ENCODE measurements around the gene CLDN5.

CLDN5 gene

DNA sequence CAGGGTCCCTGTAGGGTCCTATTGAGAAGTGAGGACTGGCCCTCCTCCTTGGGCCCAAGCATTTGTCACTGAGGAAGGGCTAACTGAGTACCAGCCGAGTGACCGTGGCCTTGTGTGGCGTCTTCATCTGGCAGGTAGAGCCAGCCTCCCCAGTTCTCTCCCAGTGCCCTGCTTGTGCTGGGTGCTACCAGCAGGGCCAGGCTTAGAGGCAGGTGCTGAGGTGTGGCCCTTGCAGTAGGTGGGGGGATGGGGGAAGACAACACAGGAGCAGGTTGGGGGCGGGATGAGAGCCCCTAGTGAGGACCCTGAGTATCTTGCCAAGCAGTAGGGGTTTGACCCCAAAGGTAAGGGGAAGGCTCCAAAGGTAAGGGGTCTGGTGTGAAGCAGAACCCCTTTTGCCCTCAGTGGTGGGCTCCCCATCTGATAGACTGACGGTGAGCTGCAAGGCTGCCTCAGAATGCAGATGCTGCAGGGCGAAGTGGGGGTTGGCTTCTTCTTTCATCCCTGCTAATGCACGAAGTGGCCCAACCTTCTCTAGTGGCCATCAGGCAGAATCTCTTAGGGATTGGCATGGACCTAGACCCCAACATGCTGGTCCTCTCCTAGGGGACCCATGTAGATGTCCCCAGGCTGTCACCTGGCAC lies 24.9 kb downstream of the CLDN5 start:
- TF ChIP-seq, protein P1, sequence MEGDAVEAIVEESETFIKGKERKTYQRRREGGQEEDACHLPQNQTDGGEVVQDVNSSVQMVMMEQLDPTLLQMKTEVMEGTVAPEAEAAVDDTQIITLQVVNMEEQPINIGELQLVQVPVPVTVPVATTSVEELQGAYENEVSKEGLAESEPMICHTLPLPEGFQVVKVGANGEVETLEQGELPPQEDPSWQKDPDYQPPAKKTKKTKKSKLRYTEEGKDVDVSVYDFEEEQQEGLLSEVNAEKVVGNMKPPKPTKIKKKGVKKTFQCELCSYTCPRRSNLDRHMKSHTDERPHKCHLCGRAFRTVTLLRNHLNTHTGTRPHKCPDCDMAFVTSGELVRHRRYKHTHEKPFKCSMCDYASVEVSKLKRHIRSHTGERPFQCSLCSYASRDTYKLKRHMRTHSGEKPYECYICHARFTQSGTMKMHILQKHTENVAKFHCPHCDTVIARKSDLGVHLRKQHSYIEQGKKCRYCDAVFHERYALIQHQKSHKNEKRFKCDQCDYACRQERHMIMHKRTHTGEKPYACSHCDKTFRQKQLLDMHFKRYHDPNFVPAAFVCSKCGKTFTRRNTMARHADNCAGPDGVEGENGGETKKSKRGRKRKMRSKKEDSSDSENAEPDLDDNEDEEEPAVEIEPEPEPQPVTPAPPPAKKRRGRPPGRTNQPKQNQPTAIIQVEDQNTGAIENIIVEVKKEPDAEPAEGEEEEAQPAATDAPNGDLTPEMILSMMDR (IDR thresholded peaks at IDR 0.05): no peak

DNA sequence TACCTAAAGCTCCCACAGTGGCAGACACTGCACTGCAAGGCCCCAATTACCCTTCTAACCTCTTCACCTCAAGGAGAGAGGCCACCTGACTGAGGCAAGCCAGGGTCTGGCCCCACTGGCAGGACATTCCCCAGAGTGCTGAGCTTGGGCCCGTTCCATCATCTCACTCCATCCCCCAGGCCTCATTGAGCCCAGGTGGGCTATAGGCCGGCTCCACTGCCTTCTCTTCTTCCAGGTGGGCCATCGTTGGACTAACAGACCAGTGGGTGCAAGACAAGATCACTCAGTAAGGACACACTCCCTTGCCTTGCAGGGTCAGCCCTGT lies 25.4 kb downstream of the CLDN5 start:
- TF ChIP-seq, protein P1 (IDR thresholded peaks at IDR 0.05): no peak

DNA sequence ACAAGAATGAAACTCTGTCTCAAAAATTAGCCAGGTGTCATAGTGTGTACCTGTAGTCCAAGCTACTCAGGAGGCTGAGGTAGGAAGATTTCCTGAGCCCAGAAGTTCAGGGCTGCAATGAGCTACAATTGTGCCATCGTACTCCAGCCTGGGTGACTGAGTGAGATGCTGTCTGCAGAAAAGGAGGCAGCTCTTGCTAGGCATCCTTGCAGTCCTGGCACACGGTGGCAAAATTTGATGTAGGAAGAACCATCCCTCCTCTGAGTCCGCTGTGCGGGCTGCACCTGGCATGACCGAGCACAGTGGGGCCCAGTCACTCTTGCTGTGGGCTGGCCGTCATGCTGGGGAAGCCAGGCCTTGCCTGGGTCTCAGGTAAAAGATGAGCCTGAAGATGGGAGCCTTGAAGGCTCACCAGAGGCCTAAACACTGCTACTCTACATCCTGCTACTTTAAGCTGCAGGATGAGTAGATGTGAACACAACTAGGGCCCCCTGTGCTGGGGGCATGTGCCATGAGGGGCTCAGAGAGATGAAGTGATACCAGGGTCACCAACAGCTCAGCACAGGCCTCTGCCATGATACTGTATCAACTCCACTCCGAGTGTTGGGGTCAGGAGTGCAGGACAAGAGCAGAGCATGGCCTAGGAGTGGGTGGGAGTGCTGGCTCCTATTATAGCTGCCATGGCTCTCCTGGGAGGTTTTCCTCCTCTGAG lies 25.9 kb downstream of the CLDN5 start:
- TF ChIP-seq, protein P1 (IDR thresholded peaks at IDR 0.05): no peak

GRCh38 chr22:19497245-19497644 lies 27.0 kb downstream of the CLDN5 start:
- TF ChIP-seq, protein P1 (IDR thresholded peaks at IDR 0.05): no peak

DNA sequence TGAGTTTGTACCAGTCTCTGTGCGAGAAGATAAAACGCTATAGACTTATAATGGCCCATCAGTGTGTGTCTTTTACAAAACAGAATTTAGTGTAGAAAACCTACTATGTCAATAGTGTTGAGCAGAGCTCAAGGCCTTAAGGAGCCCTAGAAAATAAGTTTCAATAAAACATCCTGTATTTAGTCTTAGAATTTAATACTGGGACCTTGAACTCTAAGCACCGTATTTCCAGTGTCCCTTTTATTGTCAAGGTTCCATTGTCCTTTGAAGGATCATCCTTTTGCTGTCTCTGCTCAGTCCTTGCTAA lies 27.9 kb downstream of the CLDN5 start:
- TF ChIP-seq, protein P1 (IDR thresholded peaks at IDR 0.05): no peak

DNA sequence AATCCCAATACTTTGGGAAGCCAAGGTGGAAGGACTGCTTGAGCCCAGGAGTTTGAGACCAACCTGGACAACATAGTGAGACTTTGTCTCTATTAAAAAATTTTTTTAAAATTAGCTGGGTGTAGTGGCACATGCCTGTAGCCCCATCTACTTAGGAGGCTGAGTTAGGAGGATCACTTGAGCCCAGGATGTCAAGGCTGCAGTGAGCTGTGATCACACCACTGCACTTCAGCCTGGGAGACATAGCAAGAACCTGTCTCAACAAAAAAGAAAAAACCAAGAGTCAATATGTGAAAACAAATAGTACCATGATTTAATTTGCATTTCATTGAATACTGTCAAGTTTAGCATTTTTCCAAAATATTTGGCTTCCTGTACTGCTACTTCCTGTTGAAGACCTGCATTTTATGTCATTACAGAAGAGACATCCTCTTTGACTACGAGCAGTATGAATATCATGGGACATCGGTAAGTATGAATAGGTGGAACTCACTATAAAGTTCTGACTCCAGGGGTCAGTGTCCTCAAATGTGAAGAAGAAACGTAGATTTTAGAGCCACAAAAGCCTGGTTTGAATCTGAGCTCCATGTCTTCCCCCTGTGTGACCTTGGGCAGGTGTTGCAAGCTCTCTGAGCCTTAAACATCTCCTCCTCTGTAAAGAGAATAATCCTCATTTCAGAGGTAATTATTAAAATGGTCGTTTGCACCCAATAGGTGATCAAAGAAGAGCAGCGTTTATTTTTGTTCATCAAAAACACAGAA lies 28.5 kb downstream of the CLDN5 start:
- TF ChIP-seq, protein P1 (IDR thresholded peaks at IDR 0.05): no peak

- TF ChIP-seq, protein P1 (IDR thresholded peaks at IDR 0.05): no peak
Observed at GRCh38 chr22:19494676-19495173, 29.5 kb downstream of the CLDN5 start.

Data from LNCAP (cell line).